NCI-H345 (cell line): ENCODE results near the gene CIDEA.
A peak's percentile ranks its signal among the peaks of the same experiment; 100 is the strongest.

Experiments
- DNase-seq: peaks from one replicate; lab custom pipeline; 2025; lab: John Stamatoyannopoulos, UW

CIDEA gene

GRCh38 chr18:12301263-12302005, 47.3 kb downstream of the CIDEA start:
- no peak for DNase-seq

DNA sequence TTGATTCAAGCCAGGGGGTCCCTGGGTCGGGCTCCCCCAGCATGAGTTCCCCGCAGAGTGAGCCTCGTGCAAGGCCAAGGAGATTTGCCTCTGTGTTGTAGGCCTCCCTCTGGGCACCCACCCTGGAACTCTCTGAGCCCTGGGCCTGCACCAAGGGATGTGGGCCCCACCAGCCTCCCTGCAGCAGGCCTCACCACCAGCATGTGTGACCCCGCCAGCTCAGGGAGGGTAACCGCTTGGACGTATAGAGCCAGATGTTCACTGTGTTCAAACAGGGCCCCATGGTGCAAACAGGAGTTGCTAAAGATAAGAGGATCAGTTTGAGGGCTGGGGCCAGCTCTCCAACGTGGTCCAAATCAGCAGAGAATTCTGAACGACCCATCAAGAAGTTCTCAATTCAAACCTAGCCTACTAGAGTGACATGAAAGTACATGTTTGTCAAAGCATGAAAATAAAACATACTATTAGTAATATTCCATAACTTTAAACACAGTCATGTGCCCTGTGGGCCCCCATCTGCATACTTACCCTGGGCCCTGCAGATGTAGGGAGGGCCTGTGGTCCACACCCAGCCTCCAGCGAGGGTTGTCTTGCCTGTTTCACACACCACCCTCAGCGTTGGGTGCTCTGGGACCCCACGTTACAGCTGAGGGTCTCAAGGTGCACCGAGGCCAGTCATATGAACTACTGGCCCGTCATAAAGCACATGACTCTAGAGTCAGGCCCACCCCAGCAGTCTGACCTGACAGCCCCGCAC, 48.4 kb downstream of the CIDEA start:
- no peak for DNase-seq

- peak; percentile 76 for DNase-seq
Measured at GRCh38 chr18:12304351-12305210, 50.4 kb downstream of the CIDEA start.

- DNase-seq, result no peak
Measured at GRCh38 chr18:12305211-12305610, 51.0 kb downstream of the CIDEA start.

GRCh38 chr18:12305930-12306629, 51.9 kb downstream of the CIDEA start:
- DNase-seq, result no peak

GRCh38 chr18:12306752-12307700, 52.9 kb downstream of the CIDEA start:
- DNase-seq, result no peak

- peak; percentile 55 for DNase-seq
Measured at GRCh38 chr18:12307701-12308385, 53.7 kb downstream of the CIDEA start, which contains the start of gene TUBB6. Gene TUBB6, plus strand, starts transcription at chr18:12308241. Its CDS starts 52 bp downstream, at chr18:12308293.

DNA sequence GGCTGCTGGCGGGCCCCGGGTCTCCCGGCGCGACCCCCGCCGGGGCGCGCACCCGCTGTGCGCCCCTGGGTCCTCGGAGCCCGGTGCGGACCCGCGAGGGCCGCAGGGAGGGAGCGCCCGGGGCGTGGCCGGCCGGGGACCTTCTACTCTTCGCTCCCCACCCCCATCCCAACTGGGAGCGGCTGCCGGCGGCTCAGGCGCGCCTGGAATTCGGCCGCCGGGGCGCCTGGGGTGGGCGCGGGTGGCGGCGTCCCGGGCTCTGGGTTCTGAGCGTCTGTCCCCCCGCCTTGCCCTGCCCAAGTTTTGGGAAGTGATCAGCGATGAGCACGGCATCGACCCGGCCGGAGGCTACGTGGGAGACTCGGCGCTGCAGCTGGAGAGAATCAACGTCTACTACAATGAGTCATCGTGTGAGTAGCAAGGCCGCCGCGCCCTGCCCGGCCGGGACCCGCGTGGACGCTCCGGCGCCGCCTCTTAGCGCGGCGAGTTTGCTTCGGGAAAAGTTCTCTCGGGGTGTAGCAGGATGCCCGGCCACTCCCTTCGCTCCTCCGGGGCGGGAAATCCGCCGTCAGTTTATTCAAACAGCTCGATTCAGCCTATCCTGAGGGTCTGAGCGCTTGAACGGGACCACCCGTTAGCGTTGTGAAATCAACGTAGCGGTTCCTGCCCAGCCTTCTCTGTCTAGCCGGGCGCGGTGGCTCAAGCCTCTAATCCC, 54.4 kb downstream of the CIDEA start:
- no peak for DNase-seq

GRCh38 chr18:12309683-12310198, 55.6 kb downstream of the CIDEA start:
- no peak for DNase-seq

- no peak for DNase-seq
Measured at GRCh38 chr18:12310762-12311161, 56.6 kb downstream of the CIDEA start.

GRCh38 chr18:12312976-12313375, 58.8 kb downstream of the CIDEA start:
- no peak for DNase-seq

GRCh38 chr18:12313530-12314245, 59.5 kb downstream of the CIDEA start:
- DNase-seq, result no peak

DNA sequence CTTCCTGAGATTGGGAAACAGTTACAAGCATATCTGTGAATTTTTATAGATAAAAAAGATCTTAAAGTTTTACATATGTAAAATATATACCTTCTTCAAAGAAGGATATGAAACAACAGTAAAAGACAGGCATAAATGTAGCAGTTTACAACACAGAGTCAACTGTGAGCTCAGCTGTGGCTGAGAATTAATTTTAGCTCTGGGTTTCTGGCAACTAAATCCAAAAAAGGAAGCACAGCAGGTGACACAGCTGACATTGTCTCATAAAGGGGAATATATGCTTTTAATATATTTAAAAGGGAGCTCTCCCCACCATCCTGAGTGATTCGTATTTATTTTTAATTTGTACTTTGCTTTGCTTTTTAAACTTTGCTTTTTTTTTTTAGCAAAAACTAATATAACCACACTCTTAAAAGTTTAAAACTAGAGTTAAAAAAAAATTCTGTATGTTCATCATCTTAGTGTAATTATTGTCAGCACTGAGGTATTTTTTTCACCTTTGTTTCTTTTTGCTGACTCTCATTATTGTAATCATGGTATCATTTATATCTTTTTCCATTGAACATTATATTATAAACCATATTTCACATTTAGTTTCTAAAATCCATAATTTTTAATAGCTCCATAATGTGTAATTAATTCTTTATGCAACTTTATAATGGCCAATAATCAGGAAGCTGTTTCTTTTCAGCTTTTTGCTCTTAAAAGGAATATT, 60.6 kb downstream of the CIDEA start:
- DNase-seq, result no peak

DNA sequence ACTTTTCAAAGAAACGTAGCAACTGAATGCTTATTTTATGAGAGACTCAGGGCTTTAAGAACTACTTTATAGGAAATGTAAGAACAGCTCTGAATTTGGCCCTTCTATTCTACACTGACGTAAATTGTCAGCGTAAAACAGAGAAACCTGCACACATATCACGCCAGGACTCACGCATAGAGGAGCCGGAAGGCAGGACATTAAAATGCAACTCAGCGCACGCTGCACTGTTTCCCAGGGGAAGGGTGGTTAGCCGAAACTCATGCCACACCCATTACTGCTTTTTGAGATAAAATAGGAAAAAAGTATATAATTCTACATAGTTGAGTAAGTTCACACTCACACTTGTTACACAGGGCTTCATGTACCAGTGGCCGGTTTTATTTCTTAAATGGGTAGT, 61.3 kb downstream of the CIDEA start:
- no peak for DNase-seq

DNA sequence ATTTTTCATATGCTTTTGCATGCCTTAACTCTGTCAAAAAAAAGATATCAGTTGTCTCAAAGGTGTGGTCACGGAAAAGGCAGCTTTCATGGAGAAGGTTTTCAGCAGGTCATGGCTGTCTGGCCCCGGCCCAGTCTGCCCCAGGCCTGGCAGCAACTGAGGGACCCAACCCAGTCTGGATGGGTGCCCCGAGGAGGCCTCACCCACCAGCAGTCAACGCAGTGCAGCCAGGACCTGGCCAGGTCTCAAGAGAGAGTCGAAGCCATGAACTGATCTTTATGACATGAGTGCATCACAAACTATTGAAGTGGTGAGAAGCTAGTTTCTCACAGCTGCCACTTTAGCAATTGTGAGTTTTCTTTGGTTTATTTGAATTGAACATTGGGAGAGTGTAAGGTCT, 61.8 kb downstream of the CIDEA start:
- DNase-seq, result no peak

- DNase-seq, result no peak
Measured at GRCh38 chr18:12317664-12318333, 63.6 kb downstream of the CIDEA start.

DNA sequence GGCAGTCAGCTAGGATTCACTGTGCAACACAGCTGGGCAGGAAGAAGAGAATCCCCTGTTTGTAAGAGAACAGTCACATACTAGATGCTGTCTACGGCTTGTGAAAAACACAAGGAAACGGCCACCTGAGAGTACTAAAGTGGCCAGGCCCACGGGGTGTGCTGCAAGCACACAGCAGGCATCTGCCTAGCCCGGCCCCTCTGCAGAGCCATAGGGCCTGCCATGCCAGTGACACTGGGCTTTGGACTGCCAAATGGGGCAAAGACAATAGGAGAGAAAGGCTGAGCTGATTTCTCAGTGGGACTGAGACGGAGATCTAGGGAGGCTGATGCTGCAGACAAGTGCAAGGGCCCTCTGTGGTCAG, 64.2 kb downstream of the CIDEA start:
- peak; percentile 28 for DNase-seq
